Fibroblast of peridontal ligament (primary cell): ENCODE results near the gene CIDEB.

ENCODE experiments used
- DNase-seq: peaks from one replicate; pipeline ENCODE4 v3.0.0-alpha.2; 2010; ENCODE audit errors: extremely low read depth

The CIDEB gene

DNA sequence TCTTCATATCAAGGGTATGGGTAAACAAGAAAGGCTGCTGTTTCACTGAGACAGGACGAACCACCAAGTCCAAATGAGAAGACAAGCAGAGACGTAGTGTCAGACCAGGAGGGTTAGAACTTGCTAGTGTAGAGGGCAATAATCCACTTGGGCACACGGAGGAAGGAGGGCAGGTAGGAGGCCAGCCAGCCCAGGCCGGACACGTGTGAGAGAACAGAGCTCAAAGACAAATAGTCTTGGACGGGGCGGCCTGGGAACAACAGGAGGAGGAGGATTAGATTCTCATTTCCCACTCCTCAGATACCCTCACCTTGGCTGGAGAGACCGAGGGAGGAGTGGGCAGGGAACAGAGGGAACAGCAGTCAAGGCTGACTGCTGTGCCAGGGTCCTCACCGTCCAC lies 17.0 kb downstream of the CIDEB start:
- DNase-seq: no peak

DNA sequence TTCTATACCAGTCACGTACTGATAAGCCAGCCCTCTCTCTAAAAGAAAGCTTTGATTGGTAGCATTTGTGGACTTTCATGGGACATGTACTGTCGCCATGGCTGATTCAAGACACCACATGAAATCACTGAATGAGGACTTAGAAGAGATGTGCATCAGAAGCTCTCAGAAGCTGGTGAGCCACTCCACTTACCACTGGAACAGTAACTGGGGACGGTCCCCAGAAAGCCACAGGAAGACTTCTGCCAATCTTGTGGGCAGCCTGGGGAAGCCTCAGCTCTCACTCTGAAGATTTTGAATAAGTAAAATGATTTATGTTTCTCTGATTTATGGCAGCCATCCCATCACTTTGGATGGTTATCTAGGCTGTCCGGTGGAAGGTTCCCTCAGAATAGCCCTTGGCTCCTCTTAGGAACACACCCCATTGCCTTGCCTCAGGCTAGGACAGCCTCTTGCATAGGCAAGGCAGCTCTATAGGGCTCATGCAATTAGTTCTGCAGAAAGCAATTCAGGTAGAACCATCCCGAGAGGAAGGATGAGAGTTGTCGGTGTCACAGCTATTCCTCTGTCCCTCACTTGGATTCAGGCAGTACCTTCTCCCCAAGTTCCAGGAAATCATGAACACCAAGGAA lies 18.0 kb downstream of the CIDEB start:
- no peak for DNase-seq

DNA sequence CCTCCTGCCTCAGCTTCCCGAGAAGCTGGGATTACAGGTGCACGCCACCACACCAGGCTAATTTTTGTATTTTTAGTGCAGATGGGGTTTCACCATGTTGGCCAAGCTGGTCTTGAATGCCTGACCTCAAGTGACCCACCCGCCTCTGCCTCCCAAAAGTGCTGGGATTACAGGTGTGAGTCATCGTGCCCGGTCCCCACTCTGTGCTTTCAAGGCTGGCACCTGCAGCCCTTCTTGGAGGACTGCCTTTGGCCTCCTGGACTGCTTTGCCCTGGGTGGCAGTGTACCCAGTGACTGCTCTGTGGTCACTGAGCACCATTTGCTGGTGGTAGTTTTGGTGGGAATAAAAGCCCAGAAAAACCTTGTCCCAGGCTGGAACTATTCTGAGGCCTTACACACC lies 20.8 kb downstream of the CIDEB start:
- no peak for DNase-seq

DNA sequence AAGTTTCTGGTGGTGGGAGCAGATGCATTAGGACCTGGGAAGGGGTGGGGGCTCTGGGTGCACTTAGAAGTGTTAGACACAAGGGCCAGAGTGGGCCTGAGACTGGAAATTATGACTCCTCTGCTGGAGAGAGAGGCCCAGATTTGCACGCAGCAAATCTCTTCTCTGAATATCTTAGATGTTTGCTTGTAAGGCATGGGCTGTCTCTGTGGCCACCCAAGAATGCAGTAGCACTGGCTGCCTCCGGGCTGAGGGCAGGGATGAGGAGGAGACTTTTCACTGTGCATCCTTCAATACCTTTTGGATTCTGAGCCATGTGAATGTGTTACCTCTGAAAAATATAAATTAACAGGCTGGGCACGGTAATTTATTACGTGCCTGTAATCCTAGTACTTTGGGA lies 22.4 kb downstream of the CIDEB start:
- peak; percentile 33 for DNase-seq

DNA sequence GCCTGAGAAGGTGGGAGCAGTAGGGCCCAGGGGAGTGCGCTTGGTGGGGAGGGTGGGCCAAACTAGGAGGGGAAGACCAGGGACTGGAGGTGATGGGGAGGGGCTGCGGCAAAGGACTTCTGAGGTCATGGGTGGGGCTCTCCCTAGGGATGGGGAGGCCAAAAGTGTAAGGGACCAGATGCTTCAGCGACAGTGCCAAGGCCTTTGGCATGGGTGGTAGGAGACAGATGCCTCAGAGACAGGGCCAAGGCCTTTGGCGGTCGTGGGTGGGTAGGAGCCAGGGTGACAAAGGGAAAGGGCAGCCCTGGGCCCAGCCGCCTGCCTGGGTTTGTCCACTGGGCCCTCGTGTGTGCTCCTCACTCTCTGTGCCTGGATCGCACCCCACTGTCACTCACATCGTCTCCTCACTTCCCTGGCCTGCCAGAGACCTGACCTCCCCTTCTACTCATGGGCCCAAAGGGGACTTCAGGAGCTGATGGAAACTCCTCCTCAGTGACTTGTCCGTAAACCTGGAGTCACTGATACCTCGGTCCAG lies 23.2 kb downstream of the CIDEB start:
- DNase-seq: no peak

DNA sequence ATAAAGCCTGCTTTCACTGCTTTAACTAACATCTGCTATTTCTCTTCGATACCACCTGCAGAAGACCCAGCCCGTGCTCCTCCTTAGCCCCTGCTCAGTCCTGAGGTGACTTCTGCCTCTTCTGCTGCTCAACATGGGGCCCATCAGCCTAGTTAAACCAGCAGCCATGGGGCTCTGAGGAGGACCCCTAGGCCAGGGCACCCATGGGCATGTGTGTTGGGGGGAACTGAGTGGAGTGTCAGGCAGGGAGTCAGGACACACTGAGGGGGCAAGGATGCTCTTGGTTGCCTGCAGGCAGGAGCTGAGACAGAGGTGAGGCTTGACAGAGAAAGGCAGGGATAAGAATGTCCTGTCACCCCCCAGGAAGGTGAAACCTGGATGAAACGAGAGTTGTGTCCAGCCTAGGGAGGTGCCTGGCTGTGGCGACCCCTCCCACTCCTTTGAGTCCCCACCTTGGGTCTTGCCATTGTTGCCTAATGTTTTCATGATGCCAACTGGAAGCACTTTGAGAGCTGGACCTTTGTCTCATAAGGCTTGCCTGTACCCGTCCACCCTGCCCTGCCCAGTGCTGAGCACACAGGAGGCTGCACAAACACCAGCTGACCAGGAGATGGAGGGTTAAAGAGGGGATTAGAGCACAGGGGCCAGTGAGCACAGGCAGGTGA lies 23.8 kb downstream of the CIDEB start:
- DNase-seq: no peak

DNA sequence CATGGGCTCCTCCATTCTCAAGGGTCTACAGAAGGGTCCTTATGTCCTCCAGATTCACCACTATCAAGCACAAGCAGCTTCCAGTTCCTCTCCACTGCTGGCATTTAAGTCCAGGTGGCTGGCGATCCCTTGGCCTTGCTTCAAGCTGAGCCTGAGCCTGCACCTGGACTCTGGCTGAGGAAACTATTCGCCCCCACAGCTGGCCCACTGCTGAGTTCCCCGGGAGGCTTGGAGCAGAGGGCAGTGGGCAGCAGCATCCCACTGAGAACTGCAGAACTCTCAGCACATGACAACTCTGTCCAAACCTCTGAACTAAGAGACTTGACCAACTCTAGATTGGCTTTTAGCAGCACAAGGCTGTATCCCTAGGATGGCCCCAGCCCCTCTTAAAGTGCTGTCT lies 25.0 kb downstream of the CIDEB start:
- no peak for DNase-seq

DNA sequence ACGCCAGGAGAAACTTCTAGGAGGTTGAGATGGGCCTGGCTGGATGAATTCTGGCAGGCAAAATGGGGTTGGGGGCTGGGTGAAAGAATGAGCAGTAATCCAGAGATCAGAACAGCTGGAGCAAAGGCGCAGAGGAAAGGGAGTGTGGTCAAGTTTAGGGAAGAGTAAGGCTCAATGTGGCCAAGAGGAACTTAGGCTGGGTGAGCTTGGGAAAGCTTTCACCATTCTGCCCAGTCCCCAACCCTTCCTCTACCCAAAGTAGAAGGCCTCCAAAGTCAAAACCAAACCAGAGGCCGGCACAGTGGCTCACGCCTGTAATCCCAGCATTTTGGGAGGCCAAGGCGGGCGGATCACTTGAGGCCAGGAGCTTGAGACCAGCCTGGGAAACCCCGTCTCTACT lies 26.1 kb downstream of the CIDEB start:
- DNase-seq: no peak

DNA sequence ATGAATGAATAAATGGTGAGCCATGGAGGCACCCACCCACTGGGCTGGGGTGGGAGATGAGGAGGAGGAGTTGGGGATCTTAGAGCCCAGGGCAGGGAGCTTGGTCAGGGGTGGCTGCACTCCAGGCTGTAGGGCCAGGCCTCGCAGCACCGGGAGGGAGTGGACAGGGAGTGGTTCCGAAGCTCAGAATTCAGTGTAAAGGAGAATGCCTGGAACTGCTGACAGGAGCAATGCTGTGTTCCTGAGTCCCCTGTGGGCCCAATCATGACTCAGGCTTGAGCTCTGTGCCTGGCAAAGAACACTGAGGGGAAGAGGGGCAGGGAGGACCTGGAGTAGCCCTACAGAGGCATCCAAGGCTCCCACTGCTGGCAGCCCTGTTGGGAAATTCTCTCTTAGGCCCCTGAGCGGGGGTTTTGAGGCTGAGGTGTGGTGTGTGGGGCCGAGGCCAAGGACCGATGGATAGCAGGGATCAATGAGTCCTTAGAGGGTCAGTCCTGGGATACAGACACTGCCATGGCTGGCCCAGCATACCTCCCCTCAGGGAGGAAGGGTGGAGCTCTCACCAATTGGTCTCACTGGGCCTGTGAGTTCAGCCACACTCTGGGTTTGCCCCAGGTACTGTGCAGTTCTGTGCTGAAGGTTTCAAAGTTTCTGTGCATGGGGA lies 26.8 kb downstream of the CIDEB start:
- peak; percentile 49 for DNase-seq

DNA sequence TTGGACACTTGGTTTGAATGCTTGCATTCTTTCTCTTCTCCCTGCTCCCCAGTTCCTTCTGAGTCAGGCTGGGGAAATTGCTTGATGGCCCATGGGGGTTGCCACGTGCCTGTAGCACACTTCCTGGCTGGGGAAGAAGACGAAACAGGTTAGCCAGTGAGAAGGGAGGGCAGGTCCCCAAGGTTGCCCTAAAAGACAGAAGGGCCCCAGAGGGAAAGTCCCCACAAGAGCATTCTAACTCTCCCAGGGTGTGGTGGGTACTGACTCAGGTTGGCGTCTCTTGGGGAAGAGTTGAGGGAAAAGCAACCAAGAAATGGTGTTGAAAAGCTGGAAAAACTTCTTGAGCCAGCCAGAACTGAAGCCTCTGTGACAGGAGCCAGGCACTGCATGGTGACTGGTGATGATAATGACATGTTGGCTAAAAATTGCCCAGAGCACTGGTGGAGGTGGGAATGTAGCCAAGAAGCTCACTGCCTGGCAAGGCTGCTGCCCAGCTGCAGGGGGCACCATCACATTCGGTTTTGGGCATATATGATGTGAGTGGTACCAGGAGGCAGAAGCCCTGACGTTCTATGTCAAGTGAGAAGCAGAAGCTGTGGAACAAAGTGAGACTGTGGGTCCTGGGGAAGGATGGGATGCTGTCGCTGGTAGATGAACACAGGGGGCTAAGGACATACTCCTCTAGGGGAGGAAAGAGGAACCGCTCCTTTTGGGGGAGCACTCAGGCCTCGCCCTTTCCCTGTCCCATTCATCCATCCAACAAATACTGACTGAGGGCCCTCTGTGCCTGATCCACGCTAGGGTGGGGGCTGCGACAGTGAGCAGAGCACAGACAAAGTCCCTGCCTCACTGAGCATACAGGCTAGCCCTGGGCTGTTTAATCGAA lies 28.2 kb downstream of the CIDEB start:
- DNase-seq: no peak

DNA sequence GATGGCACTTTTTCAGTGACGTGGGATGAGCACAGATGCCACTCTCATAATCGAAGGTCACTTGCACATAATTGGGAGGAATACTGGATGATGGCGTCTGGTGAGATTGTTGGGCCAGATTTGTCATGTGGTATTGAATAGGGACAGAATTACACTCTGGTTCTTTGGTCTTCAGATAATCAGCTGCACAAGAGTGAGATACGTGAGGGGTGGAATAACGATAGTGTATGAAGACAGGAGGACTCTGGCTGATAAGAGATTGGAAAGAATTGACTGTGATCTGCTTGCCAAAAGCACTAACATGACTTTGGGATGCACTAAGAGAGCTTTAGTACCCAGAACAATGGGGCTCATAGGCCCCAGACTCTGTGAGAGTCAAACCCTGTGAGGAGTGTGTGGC lies 29.4 kb downstream of the CIDEB start:
- DNase-seq: no peak

DNA sequence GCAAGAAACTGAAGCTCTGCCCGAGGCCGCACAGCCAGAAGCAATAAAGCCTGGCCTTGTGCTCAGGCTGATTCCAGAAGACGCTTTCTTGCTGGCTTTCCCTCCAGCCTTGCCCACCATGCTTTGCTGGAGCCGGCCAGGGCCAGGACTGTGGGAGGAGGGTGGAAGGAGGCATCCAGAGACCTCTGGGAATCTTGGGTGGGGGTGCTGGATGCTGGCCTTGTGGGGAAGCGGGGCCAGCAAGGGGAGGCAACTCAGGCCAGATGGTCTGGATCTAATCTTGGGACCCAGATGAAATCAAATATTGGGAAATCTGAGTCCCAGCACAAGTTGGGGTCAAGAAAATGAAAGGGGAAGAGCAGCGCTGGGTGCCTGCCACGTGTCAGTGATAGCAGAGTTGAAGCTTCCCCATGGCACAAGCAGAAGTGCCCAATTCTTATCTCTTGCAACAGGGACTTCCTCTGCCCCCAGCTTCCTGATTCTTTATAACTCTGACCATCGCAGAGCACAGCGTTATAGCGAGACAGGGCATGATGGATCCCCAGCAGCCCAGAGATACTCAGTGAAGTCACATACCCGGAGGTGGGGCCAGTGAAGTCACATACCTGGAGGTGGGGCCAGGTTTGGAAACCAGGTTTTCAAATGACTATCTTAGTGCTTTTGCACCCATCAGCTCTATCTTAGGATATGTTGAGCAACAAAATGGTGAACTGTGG lies 30.0 kb downstream of the CIDEB start:
- no peak for DNase-seq

DNA sequence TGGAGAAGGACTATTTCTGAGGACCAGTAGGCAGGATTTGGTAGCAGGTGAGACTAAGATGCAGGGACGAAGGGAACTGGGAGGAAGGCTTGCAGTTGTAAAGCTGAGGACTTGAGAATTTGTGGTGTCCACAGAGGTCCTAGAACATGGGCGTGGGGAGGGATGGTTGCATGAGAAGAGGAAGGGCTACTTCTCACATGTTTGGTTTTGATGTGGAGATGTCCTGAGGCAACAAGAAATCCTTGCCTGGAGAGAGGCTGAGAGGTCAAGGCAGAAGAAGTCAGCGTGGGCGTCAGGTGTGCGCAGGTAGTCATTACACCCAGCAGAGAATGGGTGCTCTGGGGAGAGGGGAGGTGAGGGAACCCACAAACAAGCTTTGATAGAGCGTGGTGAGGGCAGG lies 30.7 kb downstream of the CIDEB start:
- DNase-seq: no peak

DNA sequence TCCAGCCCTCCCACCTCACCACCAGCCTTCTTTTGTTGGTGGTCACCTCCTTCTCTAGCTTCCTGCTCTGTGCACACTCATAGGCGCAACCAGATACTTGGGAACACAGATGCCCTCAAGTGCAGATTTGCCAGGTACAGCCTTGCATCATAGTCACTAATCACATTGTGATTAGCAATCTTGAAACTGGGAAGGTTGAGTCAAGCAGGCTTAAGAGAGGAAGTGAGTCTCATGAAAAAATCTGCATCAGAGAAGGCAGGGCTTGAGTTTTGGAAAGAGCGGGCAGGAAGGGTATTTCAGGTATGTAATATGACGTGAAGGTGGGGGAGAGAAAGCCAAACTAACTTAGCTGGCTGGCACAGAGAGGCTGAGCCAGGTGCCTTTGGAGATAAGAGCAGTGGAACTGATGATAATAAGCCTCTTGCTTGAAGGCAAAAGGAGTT lies 33.7 kb downstream of the CIDEB start:
- DNase-seq: no peak

DNA sequence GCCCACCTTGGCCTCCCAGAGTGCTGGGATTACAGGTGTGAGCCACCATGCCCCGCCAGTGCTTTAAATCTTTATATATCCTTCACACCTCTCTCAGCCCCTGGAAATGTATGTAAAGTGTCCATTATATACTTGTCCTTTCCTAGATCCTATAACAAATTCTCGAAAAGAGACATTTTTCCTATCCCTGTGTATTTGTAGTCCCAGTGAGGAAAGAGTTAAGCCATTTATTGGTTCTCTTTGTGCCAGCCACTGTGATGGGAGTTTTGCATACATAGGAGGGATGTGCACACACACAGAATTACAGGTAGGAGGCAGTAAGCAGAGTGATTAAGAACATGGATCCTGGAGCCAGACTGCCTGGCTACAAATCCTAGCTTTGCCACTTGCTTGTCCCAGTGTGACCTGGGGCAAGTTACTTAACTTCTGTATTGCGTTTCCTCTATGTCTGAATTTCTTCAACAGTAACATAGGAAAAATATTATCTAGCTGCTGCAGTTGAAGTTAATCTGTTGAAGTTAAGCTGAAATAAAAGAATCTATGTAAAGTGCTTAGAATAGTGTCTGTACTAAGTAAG lies 34.3 kb downstream of the CIDEB start:
- DNase-seq: no peak

DNA sequence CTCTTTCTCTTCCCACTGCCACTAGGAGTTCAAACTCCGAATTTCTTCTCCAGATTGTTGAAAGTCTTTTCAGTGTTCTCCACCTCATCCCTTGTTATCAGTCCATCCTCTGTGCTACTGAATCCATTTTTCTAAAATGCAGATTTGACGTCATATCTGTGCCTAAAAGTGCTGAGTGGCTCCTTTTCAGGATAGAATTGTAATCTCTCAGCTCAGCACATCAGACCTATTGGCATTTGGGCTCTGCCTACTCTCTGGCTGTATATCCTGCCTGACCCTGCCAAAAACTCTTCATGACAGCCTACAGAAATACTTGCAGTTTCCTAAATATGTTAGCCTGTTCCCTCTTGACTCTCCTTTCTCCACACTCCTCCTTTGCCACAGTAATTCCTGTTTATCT lies 35.3 kb downstream of the CIDEB start:
- DNase-seq: no peak

DNA sequence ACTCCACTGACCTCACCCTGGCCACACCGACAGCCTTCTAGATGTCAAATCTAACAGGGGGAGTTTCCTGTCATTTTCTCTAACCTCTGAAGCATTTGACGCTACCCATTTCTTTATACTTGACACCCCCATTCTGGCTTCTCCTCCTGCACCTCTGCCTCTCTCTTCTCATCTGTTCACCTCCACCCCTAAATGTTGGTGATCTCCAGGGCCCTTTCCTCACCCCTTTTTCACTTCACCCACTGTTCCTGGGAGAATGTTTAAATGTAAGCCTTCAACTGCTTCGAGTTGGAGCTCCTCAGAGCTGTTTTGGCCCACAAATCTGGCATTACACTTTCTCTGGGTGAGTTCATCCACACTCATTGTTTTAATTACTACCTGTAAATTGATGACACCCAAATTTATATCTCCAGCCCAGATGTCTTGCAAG lies 35.9 kb downstream of the CIDEB start:
- DNase-seq: no peak

DNA sequence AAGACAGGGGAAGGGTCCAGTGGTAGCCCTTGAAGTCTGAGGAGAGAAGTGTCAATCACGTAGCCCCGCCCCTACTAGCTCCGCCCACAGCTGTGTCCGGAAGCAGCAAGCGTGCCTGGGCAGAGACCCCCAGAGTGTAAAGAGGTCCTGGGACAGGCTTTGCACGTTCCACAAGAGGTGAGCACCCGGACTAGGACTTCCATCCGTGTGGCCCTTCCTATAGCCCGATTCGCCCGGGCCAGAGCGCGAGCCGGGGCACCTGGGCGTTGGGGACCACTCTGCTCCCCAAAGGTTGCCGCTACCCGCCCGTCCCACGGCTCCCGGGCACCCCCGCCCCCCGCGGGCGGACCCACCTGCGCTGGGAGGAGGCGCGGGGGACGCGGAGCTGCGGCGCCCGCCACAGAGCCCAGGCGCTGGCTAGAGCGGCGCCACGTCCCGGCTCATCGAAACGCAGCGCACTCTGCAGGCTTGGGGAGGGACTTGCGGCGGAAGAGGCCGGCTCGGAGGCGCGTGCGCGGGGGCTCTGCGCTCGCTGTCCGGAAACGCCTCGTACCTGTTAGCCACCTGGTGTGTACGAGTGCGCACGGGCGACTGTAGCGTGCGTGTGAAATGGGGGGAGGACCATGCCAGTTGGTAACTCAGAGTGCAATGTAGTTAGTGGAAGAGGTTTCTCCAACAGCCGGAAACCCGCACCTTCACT lies 36.5 kb downstream of the CIDEB start, which contains the start of gene RABGGTA:
Gene RABGGTA (minus strand): TSS at position 464 of the 700 bp plus-strand sequence. CDS start 482 bp downstream, outside the sequence.
- peak; percentile 78 for DNase-seq

DNA sequence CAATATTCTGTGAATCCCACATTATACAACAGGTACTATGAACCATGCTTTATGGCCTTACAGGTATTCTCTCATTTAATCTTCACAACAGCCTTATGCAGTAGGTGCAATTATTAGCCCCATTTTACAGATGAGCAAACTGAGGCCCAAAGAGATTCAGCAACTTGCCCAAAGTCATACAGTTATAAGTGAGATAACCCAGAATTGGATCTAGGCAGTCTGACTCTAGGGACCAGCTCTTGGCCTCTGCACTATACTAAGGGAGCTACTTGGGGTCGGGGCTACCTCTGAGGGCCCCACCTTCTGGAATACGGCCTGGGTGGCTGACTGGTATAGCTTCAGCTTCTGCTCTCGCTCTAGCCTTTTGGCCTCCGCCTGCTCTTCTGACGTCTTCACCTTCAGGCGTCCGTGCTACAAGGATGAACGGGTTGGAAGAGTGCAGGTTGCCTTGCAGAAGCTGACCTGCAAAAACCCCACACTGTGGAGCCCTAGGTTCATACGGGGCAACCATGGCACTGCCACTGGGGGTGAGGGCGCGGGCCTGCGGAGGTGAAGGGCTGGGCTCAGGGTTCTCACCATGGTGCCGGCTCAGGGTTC lies 37.1 kb downstream of the CIDEB start:
- no peak for DNase-seq
